ENCODE results near the gene MYOG.

- TF ChIP-seq CEBPB (IDR thresholded peaks at IDR 0.05; ENCODE audit: low read depth, low read length) (no peak), CTCF (conservative IDR thresholded peaks at IDR 0.05; ENCODE audit: low read depth, low read length) (no peak), POLR2A (IDR thresholded peaks at IDR 0.05; ENCODE audit: low read depth, low read length) (no peak), SMC3 (IDR thresholded peaks at IDR 0.05; ENCODE audit: low read depth, low read length) (no peak), MXI1 (IDR thresholded peaks at IDR 0.05; ENCODE audit: borderline replicate concordance, low read depth, low read length) (no peak), MAFK (IDR thresholded peaks at IDR 0.05; ENCODE audit: low read depth, low read length) (no peak)
These were observed 38.2 kb upstream of the MYOG start for GRCh38 chr1:203124011-203124410.

All from IMR-90 (cell line).